ENCODE data around the gene MISP. TPM values are rescaled to one million over a fixed set of nuclear protein-coding genes. Genes with fewer than 3 reads are reported as not detected.

Gene MISP
- total RNA-seq, 1 donor from 2014 or later, result 1.2 TPM

GRCh38 chr19:746956-747355, 4.0 kb upstream of the MISP start:
- no peak for DNase-seq

GRCh38 chr19:747432-748273, 3.3 kb upstream of the MISP start:
- DNase-seq, result no peak

GRCh38 chr19:748274-748598, 2.7 kb upstream of the MISP start:
- no peak for DNase-seq

GRCh38 chr19:749811-750210, 1.1 kb upstream of the MISP start:
- no peak for DNase-seq

- no peak for DNase-seq
Observed at GRCh38 chr19:751501-752341, 809 bp downstream of the MISP start.

- DNase-seq, result peak; percentile 28
Observed at GRCh38 chr19:752652-753517, 2.0 kb downstream of the MISP start.

- DNase-seq, result no peak
Observed at GRCh38 chr19:754530-754929, 3.6 kb downstream of the MISP start.

GRCh38 chr19:755063-755462, 4.2 kb downstream of the MISP start:
- DNase-seq, result no peak

- DNase-seq, result no peak
Observed at GRCh38 chr19:756236-756635, 5.3 kb downstream of the MISP start.

- DNase-seq, result no peak
Observed at GRCh38 chr19:756821-757688, 6.1 kb downstream of the MISP start.

- no peak for DNase-seq
Observed at GRCh38 chr19:757811-758668, 7.1 kb downstream of the MISP start.

GRCh38 chr19:763181-763580, 12.3 kb downstream of the MISP start:
- no peak for DNase-seq

- DNase-seq, result no peak
Observed at GRCh38 chr19:763869-764268, 13.0 kb downstream of the MISP start.

- DNase-seq, result no peak
Observed at GRCh38 chr19:764301-764700, 13.4 kb downstream of the MISP start.

GRCh38 chr19:765179-765738, 14.3 kb downstream of the MISP start:
- DNase-seq, result no peak

GRCh38 chr19:768424-768823, 17.5 kb downstream of the MISP start:
- DNase-seq, result no peak

- DNase-seq, result no peak
Observed at GRCh38 chr19:769616-770015, 18.7 kb downstream of the MISP start.

GRCh38 chr19:771332-771785, 20.4 kb downstream of the MISP start:
- no peak for DNase-seq

- DNase-seq, result no peak
Observed at GRCh38 chr19:772063-772462, 21.2 kb downstream of the MISP start.
